Endothelial cell of umbilical vein (primary cell): ENCODE measurements around the gene HAP1. TPM values are rescaled to one million over a fixed set of nuclear protein-coding genes. Genes with fewer than 3 reads are reported as not detected.

ENCODE experiments used
- BruUV-seq: library from RNA; stranded (reverse); fragments of 400-500 nt; replicated peaks from 2 replicates; lab custom pipeline; 2021; lab: Mats Ljungman, UMichigan
- CTCF ChIA-PET: fragments of 300-600, 350-600 bp; sonication (Branson Sonifier 250); formaldehyde crosslinking; loops from one replicate; lab custom pipeline; 2021; ENCODE audit warnings: antibody characterized with exemption, inconsistent platforms; lab: Charles Lee
- POLR2A ChIA-PET: fragments of 300-600, 350-600 bp; sonication (Branson Sonifier 250); formaldehyde crosslinking; loops from one replicate; lab custom pipeline; 2021; ENCODE audit warnings: antibody characterized with exemption, inconsistent platforms; lab: Charles Lee
- DNase-seq: peaks from one replicate; pipeline ENCODE4 v3.0.0-alpha.2; 2011; ENCODE audit warnings: low read depth, low spot score
- FAIRE-seq: peaks from 2 replicates; lab custom pipeline; 2011; peaks lifted over from hg19 to GRCh38; lab: Jason Lieb, UNC
- H2AFZ ChIP-seq: 2 replicates; pipeline ENCODE4 v1.6.0; 2012; ENCODE audit warnings: low read depth, low read length, control low read depth, inconsistent platforms
- H3K27ac ChIP-seq: 2 replicates; pipeline ENCODE4 v1.5.1; 2011; ENCODE audit warnings: low read depth, mild to moderate bottlenecking, control low read depth, low read length, moderate library complexity; ENCODE audit not compliant: insufficient read depth
- H3K27me3 ChIP-seq, 2 experiments: 2 replicates each; pipeline versions ENCODE4 v1.6.0 to v1.6.1; 2011; ENCODE audit warnings: low read length in 2 of 2, mixed read lengths in 1 of 2; ENCODE audit not compliant: control insufficient read depth in 2 of 2, insufficient read depth in 2 of 2
- H3K36me3 ChIP-seq, 2 experiments: 2 replicates in 1 of 2; 3 replicates in 1 of 2; pipeline ENCODE4 v1.5.1; 2011; ENCODE audit warnings: low read length in 2 of 2, mild to moderate bottlenecking in 1 of 2, moderate library complexity in 1 of 2; ENCODE audit not compliant: control insufficient read depth in 2 of 2, insufficient read depth in 2 of 2; ENCODE audit errors: extremely low read depth in 1 of 2
- H3K4me1 ChIP-seq: 3 replicates; pipeline ENCODE4 v1.5.1; 2011; ENCODE audit warnings: mild to moderate bottlenecking, low read length; ENCODE audit not compliant: control insufficient read depth, insufficient read depth; ENCODE audit errors: extremely low read depth
- H3K4me2 ChIP-seq: 2 replicates; pipeline ENCODE4 v1.6.1; 2011; ENCODE audit warnings: low read length, control low read depth, mixed read lengths; ENCODE audit not compliant: insufficient read depth
- H3K4me3 ChIP-seq, 3 experiments: fragments of 200-600 bp in 1 of 3; sonication (generic), shearing (Covaris generic) in 1 of 3; replicated peaks in 1 of 3; 2 replicates each; pipeline ENCODE4 v1.5.1; 2011 to 2016; ENCODE audit warnings: control low read depth in 3 of 3, low read length in 3 of 3, mild to moderate bottlenecking in 2 of 3, inconsistent platforms in 1 of 3, low read depth in 1 of 3, moderate library complexity in 1 of 3; ENCODE audit not compliant: insufficient read depth in 1 of 3
- H3K79me2 ChIP-seq: 2 replicates; pipeline ENCODE4 v1.6.0; 2012; ENCODE audit warnings: low read length, inconsistent platforms; ENCODE audit not compliant: control insufficient read depth, insufficient read depth
- H3K9ac ChIP-seq: replicated peaks from 2 replicates; pipeline ENCODE3; 2011; ENCODE audit warnings: low read length, control low read depth; ENCODE audit not compliant: insufficient read depth; ENCODE audit errors: extremely low read depth
- H3K9me1 ChIP-seq: replicated peaks from 3 replicates; pipeline ENCODE4 v1.6.0; 2011; ENCODE audit warnings: mild to moderate bottlenecking, low read length; ENCODE audit not compliant: control insufficient read depth, insufficient read depth; ENCODE audit errors: extremely low read depth
- H3K9me3 ChIP-seq: replicated peaks from 2 replicates; pipeline ENCODE4 v1.5.1; 2012; ENCODE audit warnings: low read length, inconsistent platforms; ENCODE audit not compliant: control insufficient read depth, insufficient read depth
- H4K20me1 ChIP-seq: replicated peaks from 2 replicates; pipeline ENCODE3; 2011; ENCODE audit warnings: mild to moderate bottlenecking, low read length; ENCODE audit not compliant: control insufficient read depth, insufficient read depth; ENCODE audit errors: extremely low read depth
- CTCF ChIP-seq, 2 donors: IDR thresholded peaks; 1 replicate in 1 of 2; 2 replicates in 1 of 2; pipeline ENCODE4 v1.5.1; 2011; ENCODE audit warnings: low read length in 2 of 2, mild to moderate bottlenecking in 2 of 2, moderate library complexity in 2 of 2, control low read depth in 1 of 2, inconsistent platforms in 1 of 2, low read depth in 1 of 2; ENCODE audit not compliant: insufficient read depth in 1 of 2; ENCODE audit errors: extremely low read depth in 1 of 2
- EZH2 ChIP-seq: IDR thresholded peaks from 2 replicates; pipeline ENCODE4 v1.6.1; 2012; ENCODE audit warnings: borderline replicate concordance, low read depth, mild to moderate bottlenecking, moderate library complexity, low read length, inconsistent platforms; ENCODE audit not compliant: severe bottlenecking
- FOS ChIP-seq: IDR thresholded peaks from 2 replicates; pipeline ENCODE4 v1.6.1; 2011; ENCODE audit warnings: mild to moderate bottlenecking, low read length, moderate library complexity, borderline replicate concordance; ENCODE audit not compliant: insufficient read depth
- GATA2 ChIP-seq: IDR thresholded peaks from 2 replicates; pipeline ENCODE4 v1.7.0; 2011; ENCODE audit warnings: low read depth, mild to moderate bottlenecking, moderate library complexity, mixed read lengths, low read length; ENCODE audit not compliant: insufficient read length, insufficient read depth
- JUN ChIP-seq: IDR thresholded peaks from 2 replicates; pipeline ENCODE4 v1.6.1; 2011; ENCODE audit warnings: borderline replicate concordance, low read depth; ENCODE audit not compliant: insufficient read length, insufficient read depth
- MAX ChIP-seq: IDR thresholded peaks from 2 replicates; pipeline ENCODE4 v1.6.1; 2011; ENCODE audit not compliant: insufficient read depth, insufficient read length
- MYC ChIP-seq: IDR thresholded peaks from one replicate; pipeline ENCODE4 v1.6.1; 2011; ENCODE audit warnings: mild to moderate bottlenecking, low read depth, low read length
- POLR2A ChIP-seq: IDR thresholded peaks from 2 replicates; pipeline ENCODE4 v1.6.1; 2012; ENCODE audit warnings: low read depth, mild to moderate bottlenecking, control low read depth, low read length
- POLR2AphosphoS5 ChIP-seq: IDR thresholded peaks from 2 replicates; pipeline ENCODE4 v1.6.1; 2012; ENCODE audit warnings: low read depth, mild to moderate bottlenecking, control low read depth, low read length, moderate library complexity; ENCODE audit not compliant: insufficient read depth
- dilution Hi-C: fragments of 300-500 bp; cut with MboI; formaldehyde crosslinking; loops from one replicate; pipeline ENCODE4 v1.15.0; 2019; ENCODE audit warnings: low sequenced_read_pairs; ENCODE audit not compliant: extremely low pct_ligation_motif_present
- intact Hi-C: fragments of 100-400 bp; cut with micrococcal nuclease; formaldehyde crosslinking; loops from one replicate; pipeline ENCODE4 v1.10.0; 2022
- polyA plus RNA-seq, 4 experiments: library from polyadenylated mRNA; depleted of rRNA in 3 of 4; stranded (reverse) in 3 of 4; unstranded in 1 of 4; fragments of >200 nt; gene quantifications; 2 replicates each; pipeline versions ENCODE4 v1.2.1 to v1.2.3, GENCODE V29; 2011 to 2012; ENCODE audit warnings: missing spikeins in 1 of 4
- total RNA-seq: library from RNA; stranded (reverse); gene quantifications from 2 replicates; pipeline ENCODE4 v1.2.3, GENCODE V29; 2021

The HAP1 gene
- total and polyA plus RNA-seq, 2 donors (not counting 3 experiments of a cell fraction or from before 2014, with no cell fraction given) = 0.07 to 0.24 TPM

- Histone ChIP-seq H3K27me3 (no peaks in the 10 kb centered on the region), H3K4me3 (no peak overlapping the region), H3K79me2 (no peaks in the 10 kb centered on the region), H3K9ac (no peak overlapping the region), H3K27ac (no peak overlapping the region), H4K20me1 (no peaks in the 10 kb centered on the region), H2AFZ (no peak overlapping the region), H3K4me2 (no peak overlapping the region), H3K4me1 (peaks cover 31% of the 10 kb centered on the region), H3K36me3 (peaks cover 0 to 6% of the 10 kb centered on the region in 2 experiments), H3K9me3 (no peaks in the 10 kb centered on the region), H3K9me1 (no peaks in the 10 kb centered on the region)
- intact Hi-C loops (no loop called here), dilution Hi-C loops (no loop called here)
- no peak for TF ChIP-seq MAX
- TF ChIP-seq GATA2 = no peak
- TF ChIP-seq POLR2A = no peak
- no peak for TF ChIP-seq EZH2
- no peak for TF ChIP-seq JUN
- no peak for FAIRE-seq
- no TSS peak for BruUV-seq
- ChIA-PET POLR2A (interaction anchor here (1.6 kb wide), 1 partner anchor 14 kb away, joined by 3 read pairs; no protein-coding TSS in a partner anchor), CTCF (interaction anchor here (4.2 kb wide), 1 partner anchor 21 kb away, joined by 67 read pairs; no protein-coding TSS in a partner anchor)
- DNase-seq = no peak
Observed at GRCh38 chr17:41779954-41780353, 45.5 kb upstream of the HAP1 start.

DNA sequence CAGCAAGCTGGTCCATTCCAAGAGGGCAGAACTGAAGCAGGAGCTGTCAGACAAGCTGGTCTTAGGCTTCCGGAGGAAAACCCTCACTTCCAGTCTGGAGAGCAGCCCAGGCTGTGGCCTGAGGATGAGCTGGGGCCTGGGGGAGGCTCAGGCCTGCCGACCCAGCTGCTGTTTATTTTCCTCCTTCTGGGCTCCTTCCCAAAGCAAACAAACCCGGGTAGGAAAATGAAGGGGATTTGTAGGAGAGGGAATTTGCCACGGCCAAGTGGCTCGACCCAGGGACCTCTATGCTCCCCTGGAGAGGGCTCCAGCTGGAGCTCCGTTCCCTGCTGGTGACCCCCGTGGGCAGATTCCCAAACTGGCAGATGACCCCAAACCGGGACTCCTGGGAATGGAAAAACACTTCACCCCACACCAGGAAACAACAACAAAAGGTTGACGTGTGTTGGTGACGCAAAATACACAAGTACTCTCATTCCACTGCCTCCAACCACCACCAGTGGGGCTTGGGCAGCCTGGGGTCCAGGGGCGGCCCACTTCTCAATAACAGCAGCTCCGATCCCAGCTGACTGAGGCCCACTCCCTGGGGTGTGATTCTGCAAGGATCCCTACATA, 43.2 kb upstream of the HAP1 start:
- no TSS peak for BruUV-seq
- H3K9me1 ChIP-seq = no peaks in the 10 kb centered on the region
- H3K27ac ChIP-seq = peak overlapping the region; percentile 97
- no peak overlapping the region for H3K4me3 ChIP-seq
- H3K27me3 ChIP-seq = no peaks in the 10 kb centered on the region
- CTCF ChIA-PET = interaction anchor here (0.6 to 7.7 kb wide), 14 partner anchors 8 to 153 kb away, joined by 3 to 169 read pairs (median 6); partner anchors contain the start of genes JUP, KLHL11, ODAD4 and P3H4
- peaks cover 0 to 10% of the 10 kb centered on the region in 2 experiments for H3K36me3 ChIP-seq
- H3K9me3 ChIP-seq = no peaks in the 10 kb centered on the region
- H3K9ac ChIP-seq = peak overlapping the region; percentile 72
- no peak overlapping the region for H2AFZ ChIP-seq
- DNase-seq (peak; percentile 100), FAIRE-seq (peak; percentile 100)
- dilution Hi-C loops = no loop called here
- H3K79me2 ChIP-seq = no peaks in the 10 kb centered on the region
- no peaks in the 10 kb centered on the region for H4K20me1 ChIP-seq
- peaks cover 45% of the 10 kb centered on the region for H3K4me1 ChIP-seq
- POLR2A ChIA-PET = interaction anchor here (0.7 to 3.2 kb wide), 7 partner anchors 9 to 89 kb away, joined by 3 to 82 read pairs (median 6); partner anchors contain the start of genes JUP and P3H4
- intact Hi-C loops = loop anchor here (1.0 kb wide), 6 partner anchors 9 to 88 kb away; partner anchors contain the start of genes JUP and KLHL11
- H3K4me2 ChIP-seq = peak overlapping the region; percentile 65
- TF ChIP-seq POLR2A = peak; percentile 65
- no peak for TF ChIP-seq EZH2
- TF ChIP-seq FOS = peak; percentile 65
- TF ChIP-seq MAX = no peak
- no peak for TF ChIP-seq MYC
- no peak for TF ChIP-seq GATA2
- peak; percentile 92 for TF ChIP-seq POLR2AphosphoS5
- TF ChIP-seq CTCF (IDR thresholded peaks at IDR 0.05; ENCODE audit: extremely low read depth in 1 of 2, insufficient read depth in 1 of 2, low read depth in 1 of 2, low read length in 2 of 2) = peak in 1 of 2 donors; percentile 36
- TF ChIP-seq JUN = peak; percentile 53
